ENCODE measurements around the gene CREB3L1.

DNA sequence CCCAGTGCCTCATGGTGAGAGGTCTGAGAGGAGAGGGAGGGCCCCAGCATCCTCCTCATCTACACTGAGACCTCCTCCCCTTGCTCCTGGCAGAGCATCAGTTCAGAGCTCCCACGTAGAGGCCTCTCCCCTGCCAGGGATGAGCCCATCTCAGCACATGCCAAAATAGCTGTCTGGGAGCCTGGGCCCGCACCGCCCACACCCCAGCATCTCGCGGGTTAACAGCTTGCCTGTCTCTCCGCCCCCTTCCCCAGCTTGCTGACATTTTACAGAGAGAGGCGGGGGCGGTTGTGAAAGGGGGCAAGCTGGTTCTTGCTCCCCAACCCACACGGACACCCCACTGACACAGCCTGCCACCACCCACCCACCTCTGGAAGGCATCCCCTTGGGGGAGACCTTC lies 76.2 kb downstream of the CREB3L1 start:
- TF ChIP-seq, protein P1, sequence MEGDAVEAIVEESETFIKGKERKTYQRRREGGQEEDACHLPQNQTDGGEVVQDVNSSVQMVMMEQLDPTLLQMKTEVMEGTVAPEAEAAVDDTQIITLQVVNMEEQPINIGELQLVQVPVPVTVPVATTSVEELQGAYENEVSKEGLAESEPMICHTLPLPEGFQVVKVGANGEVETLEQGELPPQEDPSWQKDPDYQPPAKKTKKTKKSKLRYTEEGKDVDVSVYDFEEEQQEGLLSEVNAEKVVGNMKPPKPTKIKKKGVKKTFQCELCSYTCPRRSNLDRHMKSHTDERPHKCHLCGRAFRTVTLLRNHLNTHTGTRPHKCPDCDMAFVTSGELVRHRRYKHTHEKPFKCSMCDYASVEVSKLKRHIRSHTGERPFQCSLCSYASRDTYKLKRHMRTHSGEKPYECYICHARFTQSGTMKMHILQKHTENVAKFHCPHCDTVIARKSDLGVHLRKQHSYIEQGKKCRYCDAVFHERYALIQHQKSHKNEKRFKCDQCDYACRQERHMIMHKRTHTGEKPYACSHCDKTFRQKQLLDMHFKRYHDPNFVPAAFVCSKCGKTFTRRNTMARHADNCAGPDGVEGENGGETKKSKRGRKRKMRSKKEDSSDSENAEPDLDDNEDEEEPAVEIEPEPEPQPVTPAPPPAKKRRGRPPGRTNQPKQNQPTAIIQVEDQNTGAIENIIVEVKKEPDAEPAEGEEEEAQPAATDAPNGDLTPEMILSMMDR (IDR thresholded peaks at IDR 0.05): no peak
- TF ChIP-seq EZH2phosphoT487 (IDR thresholded peaks at IDR 0.05): no peak
